Suprapubic skin (tissue), 4 donors: Measurements from ENCODE around the gene CDK19. TPM values are rescaled to one million over a fixed set of nuclear protein-coding genes. Genes with fewer than 3 reads are reported as not detected.

Source experiments
- DNase-seq, 2 donors: peaks; one replicate each; pipeline ENCODE4 v3.0.0-alpha.2; 2019; ENCODE audit warnings: low spot score in 2 of 2
- H3K27ac ChIP-seq: fragments of 200-600 bp; sonication (generic); one replicate; pipeline ENCODE4 v1.5.1; 2019
- H3K27me3 ChIP-seq: fragments of 200-600 bp; sonication (generic); one replicate; pipeline ENCODE4 v1.5.1; 2019
- H3K36me3 ChIP-seq: fragments of 200-600 bp; sonication (generic); one replicate; pipeline ENCODE4 v1.5.1; 2019
- H3K4me1 ChIP-seq: fragments of 200-600 bp; sonication (generic); one replicate; pipeline ENCODE4 v1.5.1; 2019
- H3K4me3 ChIP-seq: fragments of 200-600 bp; sonication (generic); one replicate; pipeline ENCODE4 v1.5.1; 2019; ENCODE audit warnings: mild to moderate bottlenecking
- H3K9me3 ChIP-seq: fragments of 200-600 bp; sonication (generic); one replicate; pipeline ENCODE4 v1.5.1; 2019
- EP300 ChIP-seq: sonication (generic); formaldehyde crosslinking; IDR thresholded peaks from one replicate; pipeline ENCODE4 v1.6.1; 2017; ENCODE audit warnings: antibody characterized with exemption
- POLR2A ChIP-seq, 2 donors: fragments of 450-650 bp; IDR thresholded peaks; one replicate each; pipeline ENCODE4 v1.6.1; 2017; ENCODE audit warnings: antibody characterized with exemption in 2 of 2, mild to moderate bottlenecking in 2 of 2, moderate library complexity in 2 of 2
- POLR2AphosphoS5 ChIP-seq, 3 donors: sonication (generic); formaldehyde crosslinking; IDR thresholded peaks; one replicate each; pipeline ENCODE4 v1.6.1; 2017; ENCODE audit warnings: antibody characterized with exemption in 3 of 3
- WGBS: methylation state at CpG from one replicate; pipeline ENCODE4 v1.1.5; 2018; 5-methylcytosine and 5-hydroxymethylcytosine counted together
- total RNA-seq, 4 donors: library from RNA; depleted of rRNA; stranded (reverse); fragments of >200 nt; gene quantifications; one replicate each; pipeline ENCODE4 v1.1.0, GENCODE V29; 2016
- TF ChIP-seq, protein P1 (sequence below), 2 donors: fragments of 200-600 bp in 1 of 2; fragments of 450-650 bp in 1 of 2; sonication (generic) in 1 of 2; IDR thresholded peaks; one replicate each; pipeline ENCODE4 v1.5.1; 2016 to 2019; ENCODE audit warnings: antibody characterized with exemption in 2 of 2, mild to moderate bottlenecking in 1 of 2, moderate library complexity in 1 of 2

The CDK19 gene
- total RNA-seq, 4 donors from 2014 or later, result 14.1 to 20.6 (median 19.4) TPM

DNA sequence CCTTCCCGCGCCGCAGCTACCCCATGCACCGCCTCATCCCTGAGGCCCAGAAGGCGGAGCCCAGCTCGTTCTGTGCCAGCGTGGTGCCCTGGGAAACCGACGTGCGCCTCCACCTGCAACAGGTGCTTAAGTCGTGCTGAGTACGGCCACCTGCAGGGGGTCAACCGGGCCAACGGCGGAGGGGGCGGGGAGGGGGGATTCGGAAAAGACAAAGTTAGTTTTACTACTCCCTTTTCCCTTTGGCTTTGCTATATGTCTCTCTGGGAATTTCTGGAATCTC lies 168.9 kb downstream of the CDK19 start:
- WGBS, result 85% methylated on average over 10 of the region's 17 CpGs
- Histone ChIP-seq H3K27me3 (no peaks in the 10 kb centered on the region), H3K9me3 (no peaks in the 10 kb centered on the region), H3K4me1 (no peaks in the 10 kb centered on the region), H3K36me3 (peaks cover 13% of the 10 kb centered on the region), H3K4me3 (no peak overlapping the region), H3K27ac (no peak overlapping the region)
- no peak for TF ChIP-seq EP300
- DNase-seq, result no peak

DNA sequence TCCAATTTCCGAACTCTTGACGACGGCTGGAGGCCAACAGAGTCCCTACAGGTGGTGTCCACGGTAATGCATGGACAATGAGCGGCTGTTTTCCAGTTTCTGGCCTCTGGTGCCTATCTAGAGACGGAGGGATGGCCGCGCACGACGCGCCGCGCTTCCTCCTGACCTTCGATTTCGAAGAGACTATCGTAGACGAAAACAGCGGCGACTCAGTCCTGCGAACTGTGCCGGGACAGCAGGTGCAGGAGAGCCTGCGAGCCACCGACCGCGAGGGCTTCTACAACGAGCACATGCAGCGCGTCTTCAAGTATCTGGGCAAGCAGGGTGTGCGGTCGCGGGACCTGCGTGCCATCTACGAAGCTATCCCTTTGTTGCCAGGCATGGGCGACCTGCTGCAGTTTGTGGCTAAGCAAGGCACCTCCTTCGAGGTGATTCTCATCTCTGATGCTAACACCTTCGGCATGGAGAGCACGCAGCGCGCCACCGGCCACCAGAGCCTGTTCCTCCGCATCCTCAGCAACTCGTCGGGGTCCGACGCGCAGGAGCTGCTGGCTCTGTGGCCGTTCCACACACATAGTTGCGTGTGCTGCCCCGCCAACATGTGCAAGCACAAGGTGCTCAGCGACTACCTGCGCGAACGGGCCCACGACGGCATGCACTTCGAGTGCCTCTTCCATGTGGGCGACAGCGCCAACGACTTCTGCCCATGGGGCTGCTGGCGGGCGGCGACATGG lies 169.4 kb downstream of the CDK19 start:
- no peak for TF ChIP-seq POLR2AphosphoS5 (IDR thresholded peaks at IDR 0.05)
- no peak for TF ChIP-seq EP300
- TF ChIP-seq, protein P1, sequence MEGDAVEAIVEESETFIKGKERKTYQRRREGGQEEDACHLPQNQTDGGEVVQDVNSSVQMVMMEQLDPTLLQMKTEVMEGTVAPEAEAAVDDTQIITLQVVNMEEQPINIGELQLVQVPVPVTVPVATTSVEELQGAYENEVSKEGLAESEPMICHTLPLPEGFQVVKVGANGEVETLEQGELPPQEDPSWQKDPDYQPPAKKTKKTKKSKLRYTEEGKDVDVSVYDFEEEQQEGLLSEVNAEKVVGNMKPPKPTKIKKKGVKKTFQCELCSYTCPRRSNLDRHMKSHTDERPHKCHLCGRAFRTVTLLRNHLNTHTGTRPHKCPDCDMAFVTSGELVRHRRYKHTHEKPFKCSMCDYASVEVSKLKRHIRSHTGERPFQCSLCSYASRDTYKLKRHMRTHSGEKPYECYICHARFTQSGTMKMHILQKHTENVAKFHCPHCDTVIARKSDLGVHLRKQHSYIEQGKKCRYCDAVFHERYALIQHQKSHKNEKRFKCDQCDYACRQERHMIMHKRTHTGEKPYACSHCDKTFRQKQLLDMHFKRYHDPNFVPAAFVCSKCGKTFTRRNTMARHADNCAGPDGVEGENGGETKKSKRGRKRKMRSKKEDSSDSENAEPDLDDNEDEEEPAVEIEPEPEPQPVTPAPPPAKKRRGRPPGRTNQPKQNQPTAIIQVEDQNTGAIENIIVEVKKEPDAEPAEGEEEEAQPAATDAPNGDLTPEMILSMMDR (IDR thresholded peaks at IDR 0.05), result no peak
- TF ChIP-seq POLR2A (IDR thresholded peaks at IDR 0.05), result no peak
- Histone ChIP-seq H3K27me3 (no peaks in the 10 kb centered on the region), H3K9me3 (no peaks in the 10 kb centered on the region), H3K36me3 (peaks cover 13% of the 10 kb centered on the region), H3K4me3 (no peak overlapping the region), H3K4me1 (no peaks in the 10 kb centered on the region), H3K27ac (no peak overlapping the region)
- DNase-seq, result no peak
- 96% methylated on average over 54 of the region's 62 CpGs for WGBS

DNA sequence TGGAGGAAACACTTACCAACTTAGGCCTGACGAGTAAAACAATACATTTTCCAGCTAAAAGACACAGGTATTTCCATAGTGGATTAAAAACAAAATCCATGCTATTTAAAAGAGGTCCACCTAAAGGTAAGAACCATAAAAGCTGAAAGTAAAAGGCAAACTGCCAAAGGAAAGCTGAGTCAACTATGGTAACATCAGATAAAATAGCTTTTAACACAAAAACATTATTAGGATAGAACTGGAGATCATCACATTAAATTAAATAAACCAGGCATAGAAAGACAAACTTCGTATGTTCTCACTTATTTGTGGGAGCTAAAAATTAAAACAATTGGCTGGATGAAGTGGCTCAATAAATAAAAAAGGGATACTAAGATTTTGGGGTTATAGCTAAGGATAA lies 172.1 kb downstream of the CDK19 start:
- WGBS, result 57% methylated on average over 2 of the region's 2 CpGs

DNA sequence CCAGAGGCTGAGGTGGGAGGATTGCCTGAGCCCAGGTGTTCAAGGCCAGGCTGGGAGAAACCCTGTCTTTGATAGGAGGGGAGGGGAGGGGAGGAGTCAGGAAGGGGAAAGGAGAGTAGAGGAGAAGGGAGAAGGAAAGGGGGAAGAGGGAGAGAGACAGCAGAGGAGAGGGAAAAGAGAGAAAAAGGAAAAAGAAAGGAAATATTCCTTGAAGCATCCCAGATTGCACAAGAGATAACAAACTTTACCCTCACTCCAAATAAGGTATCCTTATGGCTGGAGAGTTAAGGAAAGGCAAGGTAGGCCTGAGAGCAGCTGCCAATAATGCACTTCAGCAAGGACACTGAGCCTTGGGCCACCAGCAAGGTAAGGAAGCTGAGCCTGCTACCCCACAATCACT lies 172.6 kb downstream of the CDK19 start:
- Histone ChIP-seq H3K36me3 (peaks cover 13% of the 10 kb centered on the region), H3K4me1 (no peaks in the 10 kb centered on the region), H3K27me3 (no peaks in the 10 kb centered on the region), H3K4me3 (no peak overlapping the region), H3K9me3 (no peaks in the 10 kb centered on the region), H3K27ac (no peak overlapping the region)
- no peak for DNase-seq
- no peak for TF ChIP-seq EP300
- no peak for TF ChIP-seq POLR2A (IDR thresholded peaks at IDR 0.05)
- no peak for TF ChIP-seq POLR2AphosphoS5 (IDR thresholded peaks at IDR 0.05)
- TF ChIP-seq, protein P1 (IDR thresholded peaks at IDR 0.05), result no peak

More for the DNA sequence above, 172.1 kb downstream of the CDK19 start:
- Histone ChIP-seq H3K36me3 (peaks cover 13% of the 10 kb centered on the region), H3K27ac (no peak overlapping the region), H3K27me3 (no peaks in the 10 kb centered on the region), H3K4me1 (no peaks in the 10 kb centered on the region), H3K9me3 (no peaks in the 10 kb centered on the region), H3K4me3 (no peak overlapping the region)
- TF ChIP-seq POLR2AphosphoS5 (IDR thresholded peaks at IDR 0.05), result no peak
- TF ChIP-seq, protein P1 (IDR thresholded peaks at IDR 0.05), result no peak
- no peak for TF ChIP-seq EP300
- TF ChIP-seq POLR2A (IDR thresholded peaks at IDR 0.05), result no peak
- DNase-seq, result no peak

DNA sequence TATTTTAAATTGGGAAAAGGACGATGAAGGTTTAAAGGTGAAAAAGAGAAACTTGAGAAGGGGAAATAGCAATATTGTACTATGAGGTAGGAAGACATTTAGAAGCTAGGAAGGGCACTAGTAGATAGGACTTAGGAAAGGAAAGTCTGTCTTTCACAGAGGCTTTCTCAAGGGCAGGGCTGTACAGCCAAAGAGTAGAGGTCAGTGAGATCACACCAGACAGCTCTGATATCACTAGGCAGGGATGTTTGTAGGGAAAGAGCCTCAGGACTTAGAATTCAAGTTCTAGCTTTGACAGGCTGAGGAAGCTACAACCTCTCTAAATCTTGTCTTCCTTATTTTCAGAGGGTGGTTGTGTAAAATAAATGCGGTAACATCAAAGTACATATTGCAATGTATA lies 178.5 kb downstream of the CDK19 start:
- H3K27ac ChIP-seq, result no peak overlapping the region
- H3K27me3 ChIP-seq, result no peaks in the 10 kb centered on the region
- H3K36me3 ChIP-seq, result no peaks in the 10 kb centered on the region
- WGBS, result 97% methylated on average over 2 of the region's 2 CpGs
- TF ChIP-seq, protein P1 (IDR thresholded peaks at IDR 0.05), result no peak
- TF ChIP-seq EP300 (no peak), POLR2AphosphoS5 (IDR thresholded peaks at IDR 0.05) (no peak), POLR2A (IDR thresholded peaks at IDR 0.05) (no peak)
- no peak overlapping the region for H3K4me3 ChIP-seq
- no peaks in the 10 kb centered on the region for H3K4me1 ChIP-seq
- no peak for DNase-seq
- H3K9me3 ChIP-seq, result no peaks in the 10 kb centered on the region

DNA sequence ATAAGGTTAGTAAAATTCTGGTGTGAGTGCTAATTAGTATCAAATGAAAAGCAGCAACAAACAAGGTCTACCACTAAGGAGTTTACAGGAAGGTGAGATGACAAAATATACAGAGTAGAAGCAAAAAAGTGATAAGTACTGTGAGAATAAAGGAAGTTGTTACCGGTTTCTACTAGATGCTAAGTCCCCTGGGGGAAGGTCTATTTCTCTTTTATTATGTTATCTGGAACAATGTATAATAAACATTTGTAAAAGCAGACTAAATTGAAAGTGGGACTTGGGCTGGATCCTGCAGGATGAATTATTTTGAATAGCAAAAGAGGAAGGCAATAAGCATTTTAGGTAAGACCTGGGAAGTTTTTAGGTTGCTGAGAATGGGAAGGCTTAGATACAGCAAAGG lies 180.2 kb downstream of the CDK19 start:
- TF ChIP-seq EP300 (no peak), POLR2A (IDR thresholded peaks at IDR 0.05) (no peak), POLR2AphosphoS5 (IDR thresholded peaks at IDR 0.05) (no peak)
- TF ChIP-seq, protein P1 (IDR thresholded peaks at IDR 0.05), result no peak
- Histone ChIP-seq H3K27ac (no peak overlapping the region), H3K9me3 (no peaks in the 10 kb centered on the region), H3K36me3 (no peaks in the 10 kb centered on the region), H3K27me3 (no peaks in the 10 kb centered on the region), H3K4me3 (no peak overlapping the region), H3K4me1 (no peaks in the 10 kb centered on the region)
- WGBS, result 64% methylated on average over 1 of the region's 1 CpG
- DNase-seq, result no peak
